Fibroblast of lung (primary cell): Measurements from ENCODE around the gene CAMKK1. TPM values are rescaled to one million over a fixed set of nuclear protein-coding genes. Genes with fewer than 3 reads are reported as not detected.

Source experiments
- DNase-seq, 2 donors: peaks; one replicate each; pipeline versions ENCODE4 v3.0.0 to v3.0.0-alpha.2; 2010; ENCODE audit warnings: low read depth in 2 of 2
- H2AFZ ChIP-seq: 2 replicates; pipeline ENCODE4 v1.5.1; 2012; ENCODE audit warnings: low read length, control low read depth, inconsistent platforms
- H3K27ac ChIP-seq: 2 replicates; pipeline ENCODE4 v1.5.1; 2011; ENCODE audit warnings: low read length, control low read depth; ENCODE audit not compliant: insufficient read depth
- H3K27me3 ChIP-seq: 2 replicates; pipeline ENCODE4 v1.5.1; 2011; ENCODE audit warnings: mild to moderate bottlenecking, low read length; ENCODE audit not compliant: control insufficient read depth, insufficient read depth
- H3K36me3 ChIP-seq: 2 replicates; pipeline ENCODE4 v1.5.1; 2011; ENCODE audit warnings: low read length; ENCODE audit not compliant: control insufficient read depth, insufficient read depth
- H3K4me1 ChIP-seq: 2 replicates; pipeline ENCODE4 v1.5.1; 2011; ENCODE audit warnings: low read length; ENCODE audit not compliant: control insufficient read depth, insufficient read depth; ENCODE audit errors: extremely low read depth
- H3K4me2 ChIP-seq: 2 replicates; pipeline ENCODE4 v1.5.1; 2011; ENCODE audit warnings: low read length, control low read depth; ENCODE audit not compliant: insufficient read depth; ENCODE audit errors: extremely low read depth
- H3K4me3 ChIP-seq, 4 experiments: fragments of 200-600 bp in 1 of 4; sonication (generic) in 1 of 4; replicated peaks in 1 of 4; 2 replicates each; pipeline ENCODE4 v1.5.1; 2011 to 2016; ENCODE audit warnings: low read length in 4 of 4, low read depth in 3 of 4, mild to moderate bottlenecking in 3 of 4, control low read depth in 2 of 4, inconsistent platforms in 1 of 4, mixed read lengths in 1 of 4; ENCODE audit not compliant: insufficient read depth in 1 of 4; ENCODE audit errors: control extremely low read depth in 1 of 4
- H3K79me2 ChIP-seq: 2 replicates; pipeline ENCODE4 v1.5.1; 2012; ENCODE audit warnings: mild to moderate bottlenecking, low read length, inconsistent platforms; ENCODE audit not compliant: control insufficient read depth, insufficient read depth
- H3K9ac ChIP-seq: 2 replicates; pipeline ENCODE4 v1.5.1; 2011; ENCODE audit warnings: mild to moderate bottlenecking, low read length, control low read depth; ENCODE audit not compliant: insufficient read depth
- H3K9me3 ChIP-seq: 2 replicates; pipeline ENCODE4 v1.5.1; 2012; ENCODE audit warnings: low read depth, low read length; ENCODE audit not compliant: control insufficient read depth, insufficient read depth
- H4K20me1 ChIP-seq: 2 replicates; pipeline ENCODE4 v1.5.1; 2011; ENCODE audit warnings: low read length; ENCODE audit not compliant: control insufficient read depth, insufficient read depth; ENCODE audit errors: extremely low read depth
- EZH2 ChIP-seq: IDR thresholded peaks from 2 replicates; pipeline ENCODE4 v1.5.1; 2012; ENCODE audit warnings: low read length, control low read depth, mild to moderate bottlenecking; ENCODE audit errors: missing control alignments
- polyA plus RNA-seq, 2 donors: library from polyadenylated mRNA; depleted of rRNA in 1 of 2; stranded (reverse) in 1 of 2; unstranded in 1 of 2; fragments of >200 nt; gene quantifications; 2 replicates each; pipeline ENCODE4 v1.2.1, GENCODE V29; 2011 to 2012; ENCODE audit warnings: missing spikeins in 1 of 2
- total RNA-seq: library from RNA; depleted of rRNA; stranded (reverse); fragments of >200 nt; gene quantifications from 2 replicates; pipeline ENCODE4 v1.2.1, GENCODE V29; 2014
- TF ChIP-seq, protein P1 (sequence below), 2 donors: IDR thresholded peaks in 1 of 2; conservative IDR thresholded peaks in 1 of 2; 1 replicate in 1 of 2; 2 replicates in 1 of 2; pipeline ENCODE4 v1.5.1; 2011 to 2012; ENCODE audit warnings: low read length in 2 of 2, control low read depth in 1 of 2, inconsistent platforms in 1 of 2, low read depth in 1 of 2, mild to moderate bottlenecking in 1 of 2

Gene CAMKK1
- total and polyA plus RNA-seq, 2 donors (not counting 1 experiment from before 2014, with no cell fraction given) = 0.41 to 2.5 TPM

DNA sequence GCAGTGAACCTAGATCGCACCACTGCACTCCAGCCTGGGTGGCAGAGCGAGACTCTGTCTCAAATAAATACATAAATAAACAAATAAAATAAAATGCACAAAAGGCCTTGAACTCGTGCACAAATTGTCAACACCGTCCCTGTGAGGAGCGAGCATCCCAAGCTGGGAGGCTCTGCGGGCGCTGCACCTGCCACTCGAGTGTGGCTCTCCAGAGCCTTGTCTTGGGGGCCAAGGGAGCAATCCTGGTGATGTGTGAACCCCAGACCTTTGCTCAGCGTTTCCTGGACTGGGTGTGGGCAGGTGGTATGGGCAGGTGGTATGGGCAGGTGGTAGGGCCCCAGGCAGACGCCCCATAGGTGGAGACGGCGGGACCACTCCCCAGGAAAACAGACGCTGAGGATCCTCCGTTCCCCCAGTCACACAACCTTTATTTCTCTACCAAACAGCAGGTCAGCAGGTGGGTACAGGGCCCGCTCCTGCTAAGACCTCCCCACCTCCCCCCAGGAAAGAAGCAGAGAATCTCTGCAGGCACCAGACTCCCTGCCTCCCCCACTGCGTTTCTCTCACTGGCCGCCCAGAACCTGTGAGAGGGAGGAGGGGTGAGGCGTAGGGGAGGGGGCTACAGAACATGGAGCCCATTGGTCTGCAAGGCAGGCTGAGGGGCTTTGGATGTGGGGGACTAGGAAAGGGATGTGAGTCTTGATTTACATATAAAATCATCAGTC, 30.8 kb upstream of the CAMKK1 start:
- H3K9ac ChIP-seq = no peak overlapping the region
- no peaks in the 10 kb centered on the region for H3K9me3 ChIP-seq
- H3K27me3 ChIP-seq = no peaks in the 10 kb centered on the region
- TF ChIP-seq, protein P1, sequence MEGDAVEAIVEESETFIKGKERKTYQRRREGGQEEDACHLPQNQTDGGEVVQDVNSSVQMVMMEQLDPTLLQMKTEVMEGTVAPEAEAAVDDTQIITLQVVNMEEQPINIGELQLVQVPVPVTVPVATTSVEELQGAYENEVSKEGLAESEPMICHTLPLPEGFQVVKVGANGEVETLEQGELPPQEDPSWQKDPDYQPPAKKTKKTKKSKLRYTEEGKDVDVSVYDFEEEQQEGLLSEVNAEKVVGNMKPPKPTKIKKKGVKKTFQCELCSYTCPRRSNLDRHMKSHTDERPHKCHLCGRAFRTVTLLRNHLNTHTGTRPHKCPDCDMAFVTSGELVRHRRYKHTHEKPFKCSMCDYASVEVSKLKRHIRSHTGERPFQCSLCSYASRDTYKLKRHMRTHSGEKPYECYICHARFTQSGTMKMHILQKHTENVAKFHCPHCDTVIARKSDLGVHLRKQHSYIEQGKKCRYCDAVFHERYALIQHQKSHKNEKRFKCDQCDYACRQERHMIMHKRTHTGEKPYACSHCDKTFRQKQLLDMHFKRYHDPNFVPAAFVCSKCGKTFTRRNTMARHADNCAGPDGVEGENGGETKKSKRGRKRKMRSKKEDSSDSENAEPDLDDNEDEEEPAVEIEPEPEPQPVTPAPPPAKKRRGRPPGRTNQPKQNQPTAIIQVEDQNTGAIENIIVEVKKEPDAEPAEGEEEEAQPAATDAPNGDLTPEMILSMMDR (conservative IDR thresholded peaks at IDR 0.05 in 1 of 2, IDR thresholded peaks at IDR 0.05 in 1 of 2; ENCODE audit: low read depth in 1 of 2, low read length in 2 of 2) = no peak
- TF ChIP-seq EZH2 = no peak
- no peaks in the 10 kb centered on the region for H3K4me1 ChIP-seq
- no peak overlapping the region for H3K4me3 ChIP-seq
- no peaks in the 10 kb centered on the region for H3K79me2 ChIP-seq
- no peaks in the 10 kb centered on the region for H3K36me3 ChIP-seq
- DNase-seq = no peak
- H4K20me1 ChIP-seq = no peaks in the 10 kb centered on the region
- no peak overlapping the region for H3K4me2 ChIP-seq
- no peak overlapping the region for H2AFZ ChIP-seq
- H3K27ac ChIP-seq = no peak overlapping the region

DNA sequence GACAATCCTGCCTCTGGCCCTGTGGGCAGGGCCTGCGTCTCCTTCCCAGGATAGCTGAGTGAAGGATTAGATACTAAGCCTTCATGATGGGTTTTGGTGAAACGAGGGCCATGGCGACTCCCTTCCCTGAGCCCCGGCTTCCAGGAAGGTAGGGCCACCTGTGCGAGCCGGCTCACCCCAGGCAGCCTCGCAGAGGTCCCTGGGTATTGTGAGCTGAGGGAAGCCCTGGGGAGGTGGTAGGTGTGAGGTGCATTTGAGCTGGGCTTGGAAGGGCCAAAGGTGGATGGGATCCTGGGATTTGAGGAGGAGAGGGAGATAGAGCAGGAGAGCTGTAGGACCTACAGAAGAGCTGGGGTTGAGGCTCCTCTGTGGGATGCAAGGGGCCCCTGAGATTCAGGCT, 29.9 kb upstream of the CAMKK1 start:
- H4K20me1 ChIP-seq = no peaks in the 10 kb centered on the region
- H3K9ac ChIP-seq = no peak overlapping the region
- no peaks in the 10 kb centered on the region for H3K27me3 ChIP-seq
- no peak overlapping the region for H3K4me3 ChIP-seq
- no peaks in the 10 kb centered on the region for H3K9me3 ChIP-seq
- H3K27ac ChIP-seq = no peak overlapping the region
- H3K79me2 ChIP-seq = no peaks in the 10 kb centered on the region
- no peak overlapping the region for H2AFZ ChIP-seq
- no peaks in the 10 kb centered on the region for H3K36me3 ChIP-seq
- no peak for DNase-seq
- H3K4me1 ChIP-seq = no peaks in the 10 kb centered on the region
- no peak for TF ChIP-seq EZH2
- TF ChIP-seq, protein P1 (conservative IDR thresholded peaks at IDR 0.05 in 1 of 2, IDR thresholded peaks at IDR 0.05 in 1 of 2; ENCODE audit: low read depth in 1 of 2, low read length in 2 of 2) = no peak
- H3K4me2 ChIP-seq = no peak overlapping the region

DNA sequence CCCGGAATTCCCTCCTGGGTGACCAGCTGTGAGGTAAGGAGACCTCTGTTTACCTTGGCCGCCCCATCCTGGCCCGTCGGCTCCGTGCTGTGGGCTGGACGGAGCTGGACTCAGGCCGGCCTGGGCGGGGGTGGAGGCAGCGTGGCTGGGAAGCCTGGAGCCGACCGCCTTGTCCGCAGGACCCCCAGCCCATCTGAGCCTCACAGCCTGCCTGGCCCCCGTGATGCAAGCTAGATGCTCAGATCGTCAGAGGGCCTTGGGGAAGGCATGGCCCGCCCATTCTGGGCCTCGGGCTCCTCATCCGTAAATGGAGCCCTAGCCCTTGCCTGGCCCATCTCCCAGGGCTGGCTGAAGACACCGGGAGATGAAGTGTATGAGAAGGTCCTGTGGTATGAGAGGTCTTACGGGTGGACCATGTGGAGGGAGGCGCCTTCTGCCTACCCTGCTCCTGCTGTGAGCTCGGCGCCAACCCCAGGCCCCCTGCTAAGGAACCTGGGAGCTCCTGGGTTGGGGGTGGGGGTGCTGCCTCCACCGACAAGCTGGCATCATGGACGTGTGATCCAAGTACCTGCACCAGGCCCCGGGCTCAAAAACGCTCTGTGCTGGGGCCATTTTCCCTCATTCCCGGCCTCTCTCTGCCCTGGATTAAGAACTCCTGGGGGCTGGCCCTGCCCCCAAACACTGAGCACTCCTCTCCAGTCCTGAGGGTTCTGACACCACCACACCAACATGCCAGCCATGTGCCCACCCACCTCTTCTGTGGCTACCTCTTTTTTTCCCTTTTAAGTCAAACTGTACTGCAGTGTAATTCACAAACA, 28.9 kb upstream of the CAMKK1 start:
- TF ChIP-seq, protein P1 (conservative IDR thresholded peaks at IDR 0.05 in 1 of 2, IDR thresholded peaks at IDR 0.05 in 1 of 2; ENCODE audit: low read depth in 1 of 2, low read length in 2 of 2) = no peak
- no peaks in the 10 kb centered on the region for H3K79me2 ChIP-seq
- no peak overlapping the region for H3K9ac ChIP-seq
- H4K20me1 ChIP-seq = no peaks in the 10 kb centered on the region
- no peak overlapping the region for H3K4me2 ChIP-seq
- peak in 1 of 2 donors; percentile 42 for DNase-seq
- no peaks in the 10 kb centered on the region for H3K36me3 ChIP-seq
- H3K4me3 ChIP-seq = no peak overlapping the region
- no peaks in the 10 kb centered on the region for H3K4me1 ChIP-seq
- no peaks in the 10 kb centered on the region for H3K9me3 ChIP-seq
- no peak overlapping the region for H2AFZ ChIP-seq
- H3K27ac ChIP-seq = no peak overlapping the region
- H3K27me3 ChIP-seq = no peaks in the 10 kb centered on the region
